C4-2B (cell line): ENCODE data around the gene DEPDC1B.

Experiments
- ZFX ChIP-seq: fragments of 450-650 bp; IDR thresholded peaks from 2 replicates; pipeline ENCODE4 v1.6.1; 2017
- TF ChIP-seq, protein P1 (sequence below): fragments of 450-650 bp; conservative IDR thresholded peaks from 2 replicates; pipeline ENCODE4 v1.5.1; 2017; ENCODE audit warnings: mild to moderate bottlenecking

DNA sequence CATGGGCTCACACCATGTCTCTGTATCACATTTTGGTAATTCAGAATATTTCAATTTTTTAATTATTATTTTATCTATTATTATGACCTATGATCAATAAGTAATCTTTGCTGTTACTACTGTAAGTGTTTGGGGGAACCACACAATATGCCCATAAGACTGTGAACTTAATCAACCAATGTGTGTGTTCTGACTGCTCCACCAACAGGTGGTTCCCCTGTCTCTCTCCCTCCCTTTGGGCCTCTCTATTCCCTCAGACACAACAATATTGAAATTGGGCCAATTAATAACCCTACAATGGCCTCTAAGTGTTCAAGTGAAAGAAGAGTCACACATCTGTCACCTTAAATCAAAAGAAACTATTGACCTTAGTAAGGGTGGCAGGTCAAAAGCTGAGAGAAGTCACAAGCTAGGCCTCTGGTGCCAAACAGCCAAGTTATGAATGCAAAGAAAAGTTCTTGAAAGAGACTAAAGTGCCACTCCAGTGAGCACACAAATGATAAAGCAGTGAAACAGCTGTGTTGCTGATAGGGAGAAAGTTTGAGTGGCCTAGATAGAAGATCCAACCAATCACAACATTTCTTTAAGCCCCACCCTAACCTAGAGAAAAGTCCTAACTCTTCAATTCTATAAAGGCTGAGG, 88.7 kb downstream of the DEPDC1B start:
- TF ChIP-seq, protein P1, sequence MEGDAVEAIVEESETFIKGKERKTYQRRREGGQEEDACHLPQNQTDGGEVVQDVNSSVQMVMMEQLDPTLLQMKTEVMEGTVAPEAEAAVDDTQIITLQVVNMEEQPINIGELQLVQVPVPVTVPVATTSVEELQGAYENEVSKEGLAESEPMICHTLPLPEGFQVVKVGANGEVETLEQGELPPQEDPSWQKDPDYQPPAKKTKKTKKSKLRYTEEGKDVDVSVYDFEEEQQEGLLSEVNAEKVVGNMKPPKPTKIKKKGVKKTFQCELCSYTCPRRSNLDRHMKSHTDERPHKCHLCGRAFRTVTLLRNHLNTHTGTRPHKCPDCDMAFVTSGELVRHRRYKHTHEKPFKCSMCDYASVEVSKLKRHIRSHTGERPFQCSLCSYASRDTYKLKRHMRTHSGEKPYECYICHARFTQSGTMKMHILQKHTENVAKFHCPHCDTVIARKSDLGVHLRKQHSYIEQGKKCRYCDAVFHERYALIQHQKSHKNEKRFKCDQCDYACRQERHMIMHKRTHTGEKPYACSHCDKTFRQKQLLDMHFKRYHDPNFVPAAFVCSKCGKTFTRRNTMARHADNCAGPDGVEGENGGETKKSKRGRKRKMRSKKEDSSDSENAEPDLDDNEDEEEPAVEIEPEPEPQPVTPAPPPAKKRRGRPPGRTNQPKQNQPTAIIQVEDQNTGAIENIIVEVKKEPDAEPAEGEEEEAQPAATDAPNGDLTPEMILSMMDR = no peak
- TF ChIP-seq ZFX = no peak
